Left lung (tissue), 8 donors: ENCODE data around the gene ACTN2. TPM values are rescaled to one million over a fixed set of nuclear protein-coding genes. Genes with fewer than 3 reads are reported as not detected.

Experiments used
- polyA plus RNA-seq, 6 donors: library from polyadenylated mRNA; unstranded; fragments of 120-200 nt; gene quantifications; one replicate each; pipeline ENCODE4 v1.2.1, GENCODE V29; 2013; ENCODE audit not compliant: insufficient read length in 6 of 6
- total RNA-seq, 2 donors: library from RNA; stranded (reverse); fragmentation: NEBNext Ultra II Directional; extraction: Animal tissue kit (Norgen Biotek cat#: 25700); gene quantifications; one replicate each; pipeline ENCODE4 v1.2.1, GENCODE V29; 2021
- donor health status: DM: no; HTN: yes; CAD: no.
- donor health status: DM: no; HTN: no; CAD: no.

ACTN2 gene
- total and polyA plus RNA-seq, 8 donors, result 1.3 to 4.0 (median 2.5) TPM

Other genes with a start within 250 kb of the ACTN2 start
- gene LGALS8, start 162.5 kb upstream of the ACTN2 start, total RNA-seq, result 10 to 100 TPM; 64.2 to 78.8 TPM
- gene LGALS8, start 162.5 kb upstream of the ACTN2 start, polyA plus RNA-seq, result 10 to 100 TPM; 73.9 to 92.8 (median 81.4) TPM
- 10 to 100 TPM; 21.1 to 36.2 TPM for gene HEATR1, start 82.0 kb upstream of the ACTN2 start, total RNA-seq
- gene HEATR1, start 82.0 kb upstream of the ACTN2 start, polyA plus RNA-seq, result 10 to 100 TPM; 30.5 to 34.7 (median 32.5) TPM
- 10 to 100 TPM; 35.9 to 40.4 TPM for gene MTR, start 108.8 kb downstream of the ACTN2 start, total RNA-seq
- 10 to 100 TPM; 39.4 to 52.2 (median 45.3) TPM for gene MTR, start 108.8 kb downstream of the ACTN2 start, polyA plus RNA-seq